K562 (cell line): Measurements from ENCODE around the gene PIK3C2B. TPM values are rescaled to one million over a fixed set of nuclear protein-coding genes. Genes with fewer than 3 reads are reported as not detected.

Source experiments
- CAMTA2 ChIP-seq: fragments of 250-450 bp; sonication (Bioruptor Pico); conservative IDR thresholded peaks from 2 replicates; pipeline ENCODE4 v1.5.1; 2022
- DDX20 ChIP-seq: fragments of 450-650 bp; IDR thresholded peaks from 2 replicates; pipeline ENCODE4 v1.6.1; 2016; ENCODE audit warnings: missing genetic modification characterization, low read depth, mild to moderate bottlenecking, missing compliant biosample characterization, moderate library complexity
- ETV1 ChIP-seq: fragments of 450-650 bp; conservative IDR thresholded peaks from 2 replicates; pipeline ENCODE4 v1.6.1; 2016; ENCODE audit warnings: missing genetic modification characterization, control low read depth, low read depth, missing compliant biosample characterization
- HNRNPH1 ChIP-seq: fragments of 200-400 bp; formaldehyde crosslinking; optimal IDR thresholded peaks from 2 replicates; pipeline ENCODE3; 2017; ENCODE audit warnings: low read depth, mild to moderate bottlenecking, low read length, moderate library complexity
- IFI16 ChIP-seq: fragments of 250-450 bp; sonication (Bioruptor Pico); IDR thresholded peaks from 2 replicates; pipeline ENCODE4 v2.1.2; 2022; ENCODE audit warnings: mild to moderate bottlenecking, inconsistent platforms
- ILF3 ChIP-seq: fragments of 450-650 bp; IDR thresholded peaks from 2 replicates; pipeline ENCODE4 v1.6.1; 2018; ENCODE audit warnings: antibody characterized with exemption, mild to moderate bottlenecking, moderate library complexity, borderline replicate concordance
- NR2C2 ChIP-seq, 2 experiments: fragments of 200-800 bp in 1 of 2; sonication (Bioruptor generic) in 1 of 2; sonication (generic) in 1 of 2; formaldehyde crosslinking in 1 of 2; IDR thresholded peaks; 2 replicates each; pipeline versions ENCODE4 v1.6.1 to v1.8.0; 2016 to 2022; ENCODE audit warnings: mild to moderate bottlenecking in 1 of 2, missing compliant biosample characterization in 1 of 2, missing genetic modification characterization in 1 of 2, missing genetic modification reagents in 1 of 2
- PPARD ChIP-seq: fragments of 250-450 bp; sonication (Bioruptor Pico); IDR thresholded peaks from 2 replicates; pipeline ENCODE4 v1.8.0; 2022; ENCODE audit warnings: inconsistent platforms, mild to moderate bottlenecking, moderate library complexity
- PTBP1 ChIP-seq: fragments of 200-400 bp; formaldehyde crosslinking; IDR thresholded peaks from 2 replicates; pipeline ENCODE4 v1.6.1; 2017; ENCODE audit warnings: low read depth, low read length
- RBM15 ChIP-seq: fragments of 200-400 bp; formaldehyde crosslinking; IDR thresholded peaks from 2 replicates; pipeline ENCODE4 v1.6.1; 2018; ENCODE audit warnings: mild to moderate bottlenecking, low read length, moderate library complexity; ENCODE audit not compliant: insufficient read depth
- SMARCE1 ChIP-seq: fragments of 450-650 bp; IDR thresholded peaks from 2 replicates; pipeline ENCODE4 v1.7.1; 2016; ENCODE audit warnings: mild to moderate bottlenecking
- SOX6 ChIP-seq: fragments of 450-650 bp; IDR thresholded peaks from 2 replicates; pipeline ENCODE4 v1.6.1; 2014; ENCODE audit warnings: mild to moderate bottlenecking
- SRSF3 ChIP-seq: fragments of 200-400 bp; formaldehyde crosslinking; IDR thresholded peaks from 2 replicates; pipeline ENCODE4 v1.6.1; 2016; ENCODE audit warnings: mild to moderate bottlenecking, low read length, moderate library complexity; ENCODE audit not compliant: insufficient read depth
- TAL1 ChIP-seq: fragments of 450-650 bp; IDR thresholded peaks from 2 replicates; pipeline ENCODE4 v1.6.1; 2016; ENCODE audit warnings: mild to moderate bottlenecking
- TCF7L2 ChIP-seq: fragments of 150-350 bp; IDR thresholded peaks from 2 replicates; pipeline ENCODE4 v1.6.1; 2016; ENCODE audit warnings: low read depth, mild to moderate bottlenecking, low read length, moderate library complexity
- THRA ChIP-seq: fragments of 450-650 bp; IDR thresholded peaks from 2 replicates; pipeline ENCODE4 v1.6.1; 2017; ENCODE audit warnings: mild to moderate bottlenecking, moderate library complexity
- XRCC5 ChIP-seq: fragments of 200-400 bp; formaldehyde crosslinking; IDR thresholded peaks from 2 replicates; pipeline ENCODE4 v1.6.1; 2017; ENCODE audit warnings: low read depth, mild to moderate bottlenecking, low read length
- ZC3H8 ChIP-seq: fragments of 450-650 bp; IDR thresholded peaks from 2 replicates; pipeline ENCODE4 v1.6.1; 2017
- ZFP36 ChIP-seq: fragments of 150-350 bp; IDR thresholded peaks from 2 replicates; pipeline ENCODE4 v1.6.1; 2018; ENCODE audit warnings: low read length, low read depth; ENCODE audit not compliant: partially characterized antibody
- ZNF277 ChIP-seq: fragments of 250-450 bp; sonication (Bioruptor Pico); IDR thresholded peaks from 2 replicates; pipeline ENCODE4 v1.8.0; 2022; ENCODE audit warnings: inconsistent platforms, mild to moderate bottlenecking, moderate library complexity, borderline replicate concordance
- ZNF324 ChIP-seq: fragments of 250-450 bp; sonication (Bioruptor Pico); IDR thresholded peaks from 2 replicates; pipeline ENCODE4 v1.4.0; 2020; ENCODE audit warnings: mild to moderate bottlenecking
- ZNF695 ChIP-seq: fragments of 450-650 bp; formaldehyde crosslinking; IDR thresholded peaks from 2 replicates; pipeline ENCODE4 v1.4.0; 2020; ENCODE audit warnings: mild to moderate bottlenecking, moderate library complexity
- ZNF766 ChIP-seq: fragments of 200-800 bp; sonication (Bioruptor generic); conservative IDR thresholded peaks from 2 replicates; pipeline ENCODE4 v1.6.1; 2016; ENCODE audit warnings: missing genetic modification characterization, missing compliant biosample characterization
- polyA plus RNA-seq, 8 experiments: library from polyadenylated mRNA; depleted of rRNA in 4 of 8; stranded (reverse) in 5 of 8; unstranded in 3 of 8; fragments of >200 nt; fragmentation: Nextera tagmentation in 2 of 8; fragmentation: Illumina TruSeq in 1 of 8; extraction: Ambion mirVana in 2 of 8; extraction: Trizol in 1 of 8; gene quantifications; 2 replicates each; pipeline versions ENCODE4 v1.2.1 to v1.2.3, GENCODE V29; 2011 to 2014; ENCODE audit warnings: inconsistent platforms in 1 of 8, missing spikeins in 1 of 8
- total RNA-seq, 7 experiments: library from RNA; depleted of rRNA in 6 of 7; stranded (reverse); fragments of >200 nt in 6 of 7; fragmentation: Illumina TruSeq in 2 of 7; extraction: Trizol in 2 of 7; gene quantifications; 2 replicates each; pipeline versions ENCODE4 v1.2.1 to v1.2.3, GENCODE V29; 2011 to 2021; ENCODE audit warnings: low replicate concordance in 1 of 7
- TF ChIP-seq, protein P1 (sequence below): fragments of 250-450 bp; sonication (Bioruptor Pico); IDR thresholded peaks from 2 replicates; pipeline ENCODE4 v1.4.0; 2020; ENCODE audit warnings: mild to moderate bottlenecking

The PIK3C2B gene
- total and polyA plus RNA-seq, 9 of the 15 experiments (the other 6 are each of a cell fraction or from before 2014, with no cell fraction given), result 0.10 to 2.9 (median 0.72) TPM

DNA sequence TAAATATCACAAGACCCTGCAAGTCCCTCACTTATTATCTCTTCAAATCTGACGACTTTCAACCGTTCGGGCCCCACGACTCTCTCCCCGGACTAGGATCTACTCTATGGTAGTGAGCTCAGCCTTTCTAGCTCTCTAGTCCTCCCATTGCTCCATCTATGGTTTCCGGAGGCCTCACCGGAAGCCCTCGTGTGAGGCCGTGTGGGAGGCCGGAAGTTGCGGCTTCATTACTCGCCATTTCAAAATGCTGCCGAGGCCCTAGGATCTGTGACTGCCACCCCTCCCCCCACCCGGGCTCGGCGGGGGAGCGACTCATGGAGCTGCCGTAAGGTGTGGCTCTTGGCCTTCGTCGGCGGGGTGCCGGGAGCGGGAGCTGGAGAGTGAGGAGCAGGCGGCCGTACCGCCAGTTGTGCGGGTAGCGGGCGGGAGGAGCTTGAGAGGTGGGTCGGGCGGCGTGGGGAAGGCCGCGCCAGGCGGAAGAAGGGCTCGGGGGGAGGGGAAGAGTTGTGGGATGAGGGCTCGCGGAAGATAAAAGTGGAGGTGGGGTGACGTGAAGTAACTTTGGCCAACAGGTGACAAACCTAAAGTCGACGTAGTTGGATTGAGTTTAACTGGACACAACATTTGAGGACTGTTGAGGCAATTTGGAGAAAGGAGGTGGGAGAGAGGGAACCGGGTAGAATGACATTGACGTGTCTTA is 21.7 kb upstream of the PIK3C2B start, which contains the start of gene MDM4 (continued):
- TF ChIP-seq TCF7L2 (no peak), ZNF277 (no peak), THRA (no peak), ILF3 (no peak), HNRNPH1 (no peak), NR2C2 (CRISPR knock-in tag; IDR thresholded peaks at IDR 0.05) (peak; percentile 82), NR2C2 (tag; IDR thresholded peaks at IDR 0.05) (peak; percentile 89), DDX20 (tag) (no peak), IFI16 (CRISPR knock-in tag) (no peak), ZNF766 (CRISPR knock-in tag) (no peak; the same call in 1 of the 2 replicates), PPARD (no peak), ZNF324 (no peak), XRCC5 (peak; percentile 81; the same call in 1 of the 2 replicates), CAMTA2 (CRISPR knock-in tag) (0 out of 2 replicates have a peak, but pooled peaks have one; percentile 17), ETV1 (tag) (peak; percentile 100), TAL1 (peak; percentile 30; the same call in 1 of the 2 replicates), SMARCE1 (peak; percentile 81), PTBP1 (no peak), RBM15 (no peak), ZNF695 (CRISPR knock-in tag) (no peak), SRSF3 (no peak), SOX6 (peak; percentile 81), ZFP36 (no peak), ZC3H8 (no peak; the same call in 1 of the 2 replicates)
- TF ChIP-seq, protein P1, sequence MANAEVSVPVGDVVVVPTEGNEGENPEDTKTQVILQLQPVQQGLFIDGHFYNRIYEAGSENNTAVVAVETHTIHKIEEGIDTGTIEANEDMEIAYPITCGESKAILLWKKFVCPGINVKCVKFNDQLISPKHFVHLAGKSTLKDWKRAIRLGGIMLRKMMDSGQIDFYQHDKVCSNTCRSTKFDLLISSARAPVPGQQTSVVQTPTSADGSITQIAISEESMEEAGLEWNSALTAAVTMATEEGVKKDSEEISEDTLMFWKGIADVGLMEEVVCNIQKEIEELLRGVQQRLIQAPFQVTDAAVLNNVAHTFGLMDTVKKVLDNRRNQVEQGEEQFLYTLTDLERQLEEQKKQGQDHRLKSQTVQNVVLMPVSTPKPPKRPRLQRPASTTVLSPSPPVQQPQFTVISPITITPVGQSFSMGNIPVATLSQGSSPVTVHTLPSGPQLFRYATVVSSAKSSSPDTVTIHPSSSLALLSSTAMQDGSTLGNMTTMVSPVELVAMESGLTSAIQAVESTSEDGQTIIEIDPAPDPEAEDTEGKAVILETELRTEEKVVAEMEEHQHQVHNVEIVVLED (CRISPR knock-in tag), result 0 out of 2 replicates have a peak, but pooled peaks have one; percentile 1
